NCI-H510A (cell line): ENCODE data around the gene FIBCD1.
"Not testable (repeated sequence)": the region's sequence is repeated elsewhere in the genome, so short reads cannot be mapped to it uniquely, and the experiment has no call there.

Experiments
- DNase-seq: peaks from one replicate; lab custom pipeline; 2025; lab: John Stamatoyannopoulos, UW

The FIBCD1 gene

GRCh38 chr9:130973686-130974281, 34.7 kb upstream of the FIBCD1 start:
- no peak for DNase-seq

- no peak for DNase-seq
Observed at GRCh38 chr9:130972957-130973685, 34.1 kb upstream of the FIBCD1 start.

DNA sequence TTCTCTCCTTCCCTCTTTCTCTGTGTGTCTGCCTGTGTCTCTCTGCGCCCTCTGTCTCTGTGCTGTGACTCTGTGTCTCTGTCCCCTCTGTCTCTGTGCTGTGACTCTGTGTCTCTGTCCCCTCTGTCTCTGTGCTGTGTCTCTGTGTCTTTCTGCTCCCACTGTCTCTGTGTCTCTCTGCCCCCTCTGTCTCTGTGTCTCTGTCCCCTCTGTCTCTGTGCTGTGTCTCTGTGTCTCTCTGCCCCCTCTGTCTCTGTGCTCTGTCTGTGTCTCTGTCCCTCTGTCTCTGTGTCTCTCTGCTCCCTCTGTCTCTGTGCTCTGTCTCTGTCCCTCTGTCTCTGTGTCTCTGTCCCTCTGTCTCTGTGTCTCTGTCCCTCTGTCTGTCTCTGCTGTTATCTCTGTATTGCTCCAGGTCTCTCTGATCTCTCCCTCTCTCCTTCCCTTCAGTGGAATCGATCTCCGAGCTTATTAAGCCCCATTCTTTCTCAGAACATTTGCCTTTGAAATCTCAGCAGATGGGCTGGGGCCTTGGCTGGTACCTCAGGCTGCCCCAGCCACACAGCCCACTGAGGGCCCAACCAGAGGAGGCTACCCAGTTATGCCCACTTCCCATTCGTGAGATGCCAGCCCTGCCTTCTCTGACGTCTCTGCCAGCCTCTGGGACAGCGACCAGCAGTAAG, 33.4 kb upstream of the FIBCD1 start:
- no peak for DNase-seq

GRCh38 chr9:130971294-130971849, 32.3 kb upstream of the FIBCD1 start:
- DNase-seq, result no peak

DNA sequence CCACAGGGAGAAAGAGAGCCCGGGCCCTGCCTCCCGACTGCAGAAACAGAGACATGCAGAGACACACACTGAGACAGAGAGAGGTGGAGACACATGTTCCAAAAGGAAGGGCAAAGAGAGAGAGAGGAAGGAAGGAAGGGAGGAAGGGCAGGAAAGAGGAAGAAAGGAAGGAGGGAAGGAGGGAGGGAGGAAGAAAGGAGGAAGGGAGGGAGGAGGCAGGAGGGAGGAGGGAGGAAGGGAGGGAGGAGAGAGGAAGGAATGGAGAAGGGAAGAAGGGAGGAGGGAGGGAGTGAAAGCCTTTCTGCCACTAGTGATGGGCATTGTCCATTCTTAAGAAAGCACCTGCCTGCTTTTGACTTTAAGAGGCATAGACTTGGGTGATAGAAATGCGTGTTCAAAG, 31.8 kb upstream of the FIBCD1 start:
- no peak for DNase-seq

DNA sequence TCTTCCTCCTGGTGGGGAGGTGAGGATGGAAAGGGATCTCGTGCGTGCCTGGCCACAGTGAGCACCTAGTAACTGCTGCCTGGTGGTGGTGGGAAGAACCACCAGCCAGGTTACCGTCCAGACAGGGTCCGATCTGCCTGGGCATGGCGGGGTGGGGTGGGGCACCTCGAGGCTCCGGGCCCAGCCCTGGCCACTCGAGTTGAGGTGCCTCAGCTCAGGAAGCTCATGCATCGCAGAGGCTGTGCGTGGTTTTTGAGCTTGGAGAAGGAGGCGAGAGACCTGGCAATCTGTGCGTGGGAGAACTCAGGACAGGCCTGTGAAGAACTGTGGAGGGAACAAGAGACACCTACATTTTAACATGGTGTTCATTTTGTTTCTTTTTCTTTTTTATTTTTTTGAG, 31.0 kb upstream of the FIBCD1 start:
- DNase-seq, result no peak

DNA sequence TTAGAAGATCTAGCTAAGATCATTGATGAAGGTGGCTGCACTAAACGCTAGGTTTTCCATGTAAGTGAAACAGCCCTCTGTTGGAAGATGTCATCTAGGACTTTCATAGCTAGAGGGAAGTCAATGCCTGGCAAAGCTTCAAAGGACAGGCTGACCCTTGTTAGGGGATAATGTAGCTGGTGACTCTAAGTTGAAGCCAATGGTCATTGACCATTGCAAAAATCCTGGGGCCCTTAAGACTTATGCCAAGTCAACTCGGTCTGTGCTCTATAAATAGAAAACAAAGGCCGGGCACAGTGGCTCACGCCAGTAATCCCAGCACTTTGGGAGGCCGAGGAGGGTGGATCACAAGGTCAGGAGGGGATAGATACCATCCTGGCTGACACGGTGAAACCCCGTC, 26.6 kb upstream of the FIBCD1 start:
- DNase-seq, result no peak

- DNase-seq, result no peak
Observed at GRCh38 chr9:130963916-130964315, 24.9 kb upstream of the FIBCD1 start.

GRCh38 chr9:130963337-130963908, 24.4 kb upstream of the FIBCD1 start:
- DNase-seq, result no peak

- DNase-seq, result no peak
Observed at GRCh38 chr9:130962418-130963316, 23.6 kb upstream of the FIBCD1 start.

DNA sequence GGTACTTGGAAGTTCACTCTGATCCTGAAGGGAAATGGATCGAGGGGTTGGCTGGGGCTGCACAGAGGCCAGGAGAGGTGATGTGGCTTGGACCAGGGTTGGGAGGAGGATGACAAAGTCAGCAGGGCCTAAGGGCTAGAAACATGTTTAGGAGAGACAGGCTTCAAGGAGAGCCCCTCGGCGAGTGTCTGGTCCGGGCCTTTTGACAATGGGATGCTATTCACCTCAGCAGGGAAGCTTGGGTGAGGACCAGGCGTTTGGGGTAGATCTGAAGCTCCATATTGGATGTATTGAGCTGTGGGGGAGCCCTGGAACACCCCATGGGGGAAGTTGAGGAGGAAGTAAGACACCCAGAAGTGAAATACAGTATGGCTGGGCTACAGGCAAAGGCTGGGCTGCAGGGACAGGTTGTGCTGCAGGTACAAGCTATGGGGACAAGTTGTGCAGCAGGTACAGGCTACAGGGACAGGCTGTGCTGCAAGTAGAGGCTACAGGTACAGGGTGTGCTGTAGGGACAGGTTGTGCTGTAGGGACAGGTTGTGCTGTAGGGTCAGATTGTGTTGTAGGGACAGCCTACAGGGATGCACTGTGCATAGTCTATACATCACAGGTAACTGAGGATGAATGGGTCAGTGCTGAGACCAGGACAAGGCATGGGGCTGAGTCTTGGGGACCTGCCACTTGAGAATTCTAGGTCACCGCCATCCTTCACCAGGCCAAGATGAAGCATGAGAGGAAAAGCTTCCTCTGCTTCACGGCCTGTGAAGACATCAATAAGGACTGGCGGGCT, 22.7 kb upstream of the FIBCD1 start:
- DNase-seq, result no peak

GRCh38 chr9:130960522-130961378, 21.7 kb upstream of the FIBCD1 start:
- DNase-seq, result no peak

- DNase-seq, result no peak
Observed at GRCh38 chr9:130959809-130960334, 20.8 kb upstream of the FIBCD1 start.

GRCh38 chr9:130958564-130958963, 19.5 kb upstream of the FIBCD1 start:
- not testable (repeated sequence) for DNase-seq

- DNase-seq, result no peak
Observed at GRCh38 chr9:130957451-130958203, 18.6 kb upstream of the FIBCD1 start.

GRCh38 chr9:130956636-130957450, 17.8 kb upstream of the FIBCD1 start:
- no peak for DNase-seq

DNA sequence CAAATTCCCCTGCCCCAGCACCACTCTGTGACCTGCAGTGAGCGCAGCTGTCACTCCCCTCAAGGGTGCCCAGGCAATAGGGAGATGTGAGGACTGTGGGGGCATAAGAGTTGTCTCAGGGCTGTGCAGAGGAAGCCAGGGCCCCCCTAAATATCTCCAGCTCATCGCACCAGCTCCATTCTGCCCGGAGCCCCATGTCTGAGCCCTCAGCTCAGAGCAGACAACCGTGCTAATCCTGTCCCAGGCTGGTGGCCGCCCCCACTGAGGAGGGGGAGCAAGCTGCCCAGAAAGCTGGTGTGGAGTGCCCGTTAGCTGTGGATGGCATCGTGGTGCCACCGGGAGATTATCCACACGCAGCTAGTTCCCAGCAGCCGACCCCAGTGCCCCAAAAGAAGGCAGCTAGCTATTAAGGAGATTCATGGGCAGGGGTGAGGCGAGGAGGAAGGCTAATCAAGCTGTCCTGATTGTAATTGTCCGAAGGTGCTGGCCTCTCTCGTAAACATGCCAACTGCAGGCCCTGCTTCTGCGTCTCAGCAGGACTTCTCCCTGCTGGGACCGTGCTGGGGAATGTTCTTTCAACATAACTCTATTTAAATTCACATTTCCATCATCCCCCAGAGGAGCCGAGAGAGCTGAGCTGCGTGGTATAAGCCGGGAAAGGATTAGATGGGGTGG, 17.0 kb upstream of the FIBCD1 start:
- DNase-seq, result no peak
